HG03066 (cell line): ENCODE results near the gene DSCAM.

Source experiments
- ATAC-seq: cut with Tn5 transposase; IDR thresholded peaks from one replicate; pipeline ENCODE4 v1.9.1; 2021; ENCODE audit warnings: low read depth; ENCODE audit not compliant: unreplicated experiment

The DSCAM gene

DNA sequence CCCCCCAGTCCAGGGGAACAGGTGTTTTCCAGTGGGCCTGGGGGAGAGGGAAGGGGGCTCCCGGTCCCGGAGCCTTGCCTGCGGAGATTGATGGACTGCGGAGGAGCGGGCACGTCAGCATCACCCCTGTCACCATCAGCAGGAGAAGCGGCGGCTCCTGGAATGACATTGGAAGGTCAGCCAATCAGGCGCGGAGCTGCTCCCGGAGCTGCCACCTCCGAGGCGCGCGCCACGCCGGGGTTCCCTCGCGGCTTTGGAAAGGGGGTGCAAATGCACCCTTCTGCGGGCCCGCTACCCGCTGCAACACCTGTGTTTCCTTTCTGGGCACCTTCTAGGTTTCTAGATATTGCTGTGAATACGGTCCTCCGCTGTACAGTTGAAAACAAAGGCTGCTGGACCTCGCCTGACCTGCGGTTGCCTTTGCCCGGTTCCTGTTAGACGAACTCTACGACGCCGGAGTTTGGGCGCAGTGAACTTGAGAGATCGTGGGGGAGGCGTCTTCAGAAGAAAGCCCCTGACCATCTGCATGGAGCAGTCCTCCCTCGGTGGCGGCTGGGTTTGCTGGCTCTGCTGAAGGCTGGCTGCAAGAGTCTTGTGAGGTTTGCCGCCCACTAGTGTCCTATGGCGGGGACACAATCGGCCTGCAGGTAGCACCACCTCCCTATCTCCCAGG, 5.3 kb downstream of the DSCAM start:
- ATAC-seq, result no peak

DNA sequence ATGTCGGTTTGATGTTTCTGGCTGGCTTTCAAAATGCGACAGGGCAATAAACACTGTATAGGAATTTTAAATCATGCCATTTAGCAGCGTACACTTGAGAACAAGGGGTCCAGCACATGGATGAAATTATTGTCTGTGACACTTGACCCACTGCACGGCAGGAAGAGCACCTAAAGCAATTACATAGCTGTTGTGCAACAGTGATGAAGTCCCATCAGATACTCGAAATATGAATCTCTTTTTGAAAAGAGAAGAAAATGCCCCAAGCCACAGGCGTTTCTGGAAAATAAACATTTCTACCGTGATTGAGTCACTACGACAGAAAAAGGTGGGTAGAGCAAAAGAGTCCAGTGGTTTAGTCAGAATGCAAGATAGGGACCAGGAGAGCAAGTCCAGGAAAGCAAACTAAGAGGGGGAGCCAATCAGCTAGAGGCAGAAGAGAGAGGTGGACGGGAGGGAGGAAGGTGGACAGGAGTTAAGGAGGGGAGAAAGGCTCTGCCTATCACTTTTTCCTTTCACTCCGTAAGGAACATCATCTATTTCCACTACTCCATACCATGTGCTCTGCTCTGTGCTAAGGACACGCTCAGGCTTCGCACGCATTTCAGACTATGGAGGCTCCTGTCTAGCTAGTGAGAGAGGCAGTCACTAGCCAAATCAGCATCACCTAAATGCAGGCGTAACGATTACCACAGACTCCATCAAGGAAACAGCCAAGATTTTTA, 6.4 kb downstream of the DSCAM start:
- ATAC-seq, result no peak

DNA sequence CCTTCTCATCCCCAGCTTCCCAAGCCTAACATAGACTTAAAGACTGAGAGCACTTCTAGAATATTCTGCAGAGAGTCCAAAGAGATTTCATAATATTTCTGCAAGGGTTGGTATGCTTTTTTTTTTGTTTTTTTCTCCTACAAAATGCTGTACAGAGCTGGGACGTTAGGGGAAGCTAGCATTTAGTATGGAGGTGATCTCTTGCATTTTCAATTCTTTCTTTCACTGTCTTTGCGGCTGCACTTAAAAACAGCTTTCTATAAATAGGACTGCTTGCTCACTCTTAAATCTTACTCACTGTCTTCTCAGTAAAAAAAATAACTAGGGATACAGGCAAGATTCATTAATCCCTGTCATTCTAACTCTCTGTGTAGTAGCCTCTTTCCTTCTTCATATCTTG, 7.4 kb downstream of the DSCAM start:
- no peak for ATAC-seq

DNA sequence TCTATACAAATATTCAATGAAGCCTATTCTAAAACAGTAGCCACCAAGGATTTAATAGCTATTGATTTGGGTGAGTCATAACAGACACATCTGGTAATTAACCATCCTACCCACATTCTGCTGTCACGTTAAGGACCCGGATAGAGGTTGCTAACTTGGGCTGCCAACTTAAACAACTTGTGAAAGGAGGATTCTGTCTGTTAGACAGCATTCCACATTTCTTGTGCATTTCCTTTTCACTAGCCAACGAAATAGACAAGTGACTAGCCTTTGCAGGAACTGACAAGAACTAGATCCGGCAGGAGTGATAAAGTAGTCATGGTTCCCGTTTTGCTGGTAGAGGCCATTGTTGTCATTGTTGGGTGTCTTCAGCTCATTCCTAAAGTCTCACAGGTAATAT, 9.5 kb downstream of the DSCAM start:
- ATAC-seq, result no peak

- no peak for ATAC-seq
Measured at GRCh38 chr21:40835184-40835694, 11.7 kb downstream of the DSCAM start.

DNA sequence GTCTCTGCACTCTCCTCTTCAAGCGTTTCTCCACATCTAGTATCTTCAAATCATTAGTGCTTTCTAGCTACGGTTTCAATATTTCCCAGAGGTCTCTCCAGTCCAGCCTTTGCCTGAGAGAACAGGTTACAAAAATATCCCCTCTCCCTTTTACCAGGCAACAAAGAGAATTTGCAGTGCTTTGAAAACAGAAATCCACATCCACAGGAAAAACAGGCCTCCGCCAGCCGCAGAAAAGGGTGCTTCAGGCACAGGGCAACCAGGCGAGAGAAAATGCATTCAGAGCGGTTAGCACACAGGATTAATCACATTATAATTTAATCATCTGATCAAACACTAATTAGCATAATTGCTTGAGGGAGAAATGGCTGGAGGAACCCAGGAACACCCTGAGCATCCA, 13.8 kb downstream of the DSCAM start:
- ATAC-seq, result no peak

- no peak for ATAC-seq
Measured at GRCh38 chr21:40832316-40832715, 14.6 kb downstream of the DSCAM start.

GRCh38 chr21:40830836-40831235, 16.1 kb downstream of the DSCAM start:
- no peak for ATAC-seq

DNA sequence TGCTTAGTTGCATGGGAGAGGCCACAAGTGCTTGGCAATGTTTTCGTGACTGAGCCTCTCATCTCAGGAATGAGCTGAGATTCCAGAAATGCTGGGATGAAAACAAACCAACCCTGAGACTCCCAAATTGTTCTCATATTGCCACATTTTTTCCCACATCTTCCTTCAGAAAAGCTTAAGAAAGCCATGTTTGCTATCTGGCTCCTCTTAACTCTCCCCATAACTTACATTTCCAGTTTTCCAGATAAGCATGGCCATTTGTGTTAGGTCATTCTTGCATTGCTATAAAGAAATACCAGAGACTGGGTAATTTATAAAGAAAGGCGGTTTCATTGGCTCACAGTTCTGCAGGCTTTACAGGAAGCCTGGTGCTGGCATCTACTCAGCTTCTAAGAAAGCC, 17.2 kb downstream of the DSCAM start:
- ATAC-seq, result no peak

- no peak for ATAC-seq
Measured at GRCh38 chr21:40829308-40829707, 17.6 kb downstream of the DSCAM start.

- no peak for ATAC-seq
Measured at GRCh38 chr21:40827509-40827908, 19.4 kb downstream of the DSCAM start.

DNA sequence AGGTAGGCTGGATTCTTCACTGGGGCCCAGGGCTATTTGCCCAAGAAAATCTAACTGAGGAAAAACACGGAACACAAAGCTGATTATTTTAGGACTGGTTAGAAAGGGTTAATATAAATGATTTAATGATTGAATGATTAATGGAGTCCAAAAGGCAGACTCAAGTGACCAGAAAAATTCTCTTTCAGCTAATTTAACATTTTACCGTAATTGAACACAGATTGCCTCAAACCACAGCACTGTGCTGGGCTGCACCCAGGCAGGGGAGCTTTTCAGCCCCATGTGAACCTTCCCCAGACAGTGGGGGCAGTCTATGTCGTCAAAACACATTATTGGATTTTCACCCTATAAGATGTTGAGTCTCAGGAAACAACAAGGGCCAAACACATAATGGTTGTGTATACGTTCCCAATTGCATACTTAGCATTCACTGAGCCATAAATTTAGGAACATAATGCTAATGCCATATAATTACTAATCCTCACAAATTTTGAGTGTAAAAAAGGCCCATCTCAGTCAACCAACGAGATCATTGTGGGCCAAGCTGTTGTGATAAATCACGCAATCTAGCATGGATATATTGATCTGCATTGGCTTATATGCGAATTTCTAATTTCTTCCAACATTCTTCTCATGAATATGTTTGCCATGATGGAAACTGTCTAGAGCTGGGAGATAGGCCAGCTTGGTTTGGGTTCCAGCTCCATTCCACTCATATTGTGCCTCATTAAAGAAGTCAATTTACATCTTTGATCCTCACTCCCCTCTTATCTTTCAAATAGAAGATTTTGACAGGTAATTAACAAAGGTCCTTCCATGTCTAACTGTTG, 27.7 kb downstream of the DSCAM start:
- ATAC-seq, result no peak

DNA sequence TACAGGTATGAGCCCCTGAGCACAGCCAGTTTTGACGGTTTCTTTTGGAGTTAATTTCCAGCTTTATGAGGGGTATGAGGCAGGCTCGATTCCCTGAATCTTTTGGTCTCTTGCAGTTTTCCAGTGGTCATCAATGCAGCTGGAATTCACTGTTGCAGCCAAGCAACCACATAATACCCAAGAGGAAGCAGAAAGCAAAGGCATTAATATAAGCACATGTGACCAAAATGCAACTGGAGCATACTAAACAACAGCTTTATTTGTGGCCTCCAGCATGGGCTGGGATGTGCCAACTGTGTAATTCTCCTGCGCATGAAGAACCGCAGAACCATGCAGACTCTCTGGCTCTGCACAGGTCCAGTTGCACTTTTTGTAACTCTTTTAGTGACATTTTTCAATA, 33.0 kb downstream of the DSCAM start:
- no peak for ATAC-seq

- ATAC-seq, result no peak
Measured at GRCh38 chr21:40809673-40810197, 37.2 kb downstream of the DSCAM start.

GRCh38 chr21:40803101-40803500, 43.9 kb downstream of the DSCAM start:
- no peak for ATAC-seq

- no peak for ATAC-seq
Measured at GRCh38 chr21:40800126-40800525, 46.8 kb downstream of the DSCAM start.

DNA sequence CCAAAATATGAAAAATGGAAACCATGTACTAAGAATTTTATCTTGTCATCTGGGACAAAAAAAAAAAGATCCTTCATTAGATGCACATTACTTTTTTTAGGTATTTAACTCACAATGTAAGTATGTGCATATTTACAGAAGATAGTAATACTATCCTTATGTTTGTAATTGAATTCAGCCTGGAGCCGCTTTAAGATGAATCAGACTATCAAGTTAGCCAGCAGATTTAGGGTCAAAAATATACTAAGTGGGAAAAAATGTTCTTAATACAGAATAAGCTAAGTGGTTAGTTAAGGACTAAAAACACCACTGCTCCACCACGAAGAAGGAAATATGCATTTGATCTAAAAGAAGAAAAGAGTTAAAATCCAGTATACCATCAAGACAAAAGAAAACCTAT, 49.1 kb downstream of the DSCAM start:
- ATAC-seq, result no peak

GRCh38 chr21:40797410-40797809, 49.5 kb downstream of the DSCAM start:
- ATAC-seq, result no peak

DNA sequence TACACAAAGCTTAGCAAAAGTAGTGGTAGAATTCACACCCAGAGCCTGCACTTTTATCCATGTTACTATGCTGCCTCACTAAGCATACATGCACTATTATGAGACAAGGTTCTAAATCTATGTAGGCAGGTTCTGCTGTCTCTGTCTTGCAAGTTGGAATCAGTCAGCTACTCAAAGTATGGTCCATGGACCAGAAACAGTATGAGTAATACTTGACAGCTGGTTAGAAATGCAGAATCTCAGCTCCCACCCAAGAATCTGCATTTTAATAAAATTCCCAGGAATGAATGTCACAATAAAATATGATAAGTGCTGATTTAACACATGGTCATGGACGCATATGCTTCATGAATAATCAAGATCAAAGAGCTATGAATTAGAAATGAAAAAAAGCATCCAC, 50.5 kb downstream of the DSCAM start:
- ATAC-seq, result no peak

- no peak for ATAC-seq
Measured at GRCh38 chr21:40795313-40795712, 51.6 kb downstream of the DSCAM start.
